GM18867 (cell line): ENCODE measurements around the gene SIN3A.
"Not testable (repeated sequence)": the region's sequence is repeated elsewhere in the genome, so short reads cannot be mapped to it uniquely, and the experiment has no call there.

Source experiments
- ATAC-seq: cut with Tn5 transposase; IDR thresholded peaks from one replicate; pipeline ENCODE4 v1.9.1; 2021; ENCODE audit warnings: mild to moderate bottlenecking, moderate library complexity; ENCODE audit not compliant: unreplicated experiment

Gene SIN3A

DNA sequence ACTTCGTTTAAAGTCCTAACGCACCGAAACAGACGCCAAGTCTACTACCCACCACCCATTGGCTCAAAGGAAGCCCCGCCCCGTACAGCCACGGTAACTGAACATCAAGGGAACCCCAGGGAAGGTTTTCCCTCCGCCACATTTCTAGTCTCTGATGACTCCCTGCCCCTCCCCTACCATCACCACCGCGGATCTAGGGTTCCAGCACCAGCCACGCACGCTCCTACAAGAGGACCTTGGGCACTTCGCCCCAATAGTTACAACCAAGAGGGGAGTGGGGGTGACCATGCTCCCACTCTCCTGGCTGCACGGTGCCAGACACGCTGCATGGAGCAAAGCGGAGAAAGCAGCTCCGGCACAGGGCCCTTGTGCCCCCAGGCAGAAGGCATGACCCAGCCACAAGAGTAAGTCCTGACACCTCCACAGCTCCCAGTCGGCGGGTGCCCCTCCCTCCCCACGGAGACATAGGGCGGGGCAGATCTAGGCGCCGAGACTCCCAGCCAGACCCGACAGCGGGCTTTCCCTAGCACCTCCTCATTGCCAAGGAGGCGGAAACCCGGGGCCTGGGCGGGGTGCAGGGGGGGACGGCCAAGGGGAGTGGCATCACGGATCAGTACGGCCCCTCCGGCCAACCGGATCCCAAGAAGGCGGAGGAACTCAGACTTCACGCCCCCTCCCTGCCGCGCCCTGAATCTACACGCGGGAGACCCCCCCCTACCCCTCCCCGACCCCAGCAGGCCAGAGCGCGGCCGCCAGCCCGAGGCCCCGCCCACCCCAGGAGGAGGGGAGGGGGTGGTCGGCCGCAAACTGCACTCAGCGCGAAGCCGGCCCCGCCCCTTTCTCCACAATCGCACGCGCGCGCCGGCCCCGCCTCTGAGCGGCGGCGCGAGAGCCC is 936 bp downstream of the SIN3A start:
- ATAC-seq, result peak; percentile 23

DNA sequence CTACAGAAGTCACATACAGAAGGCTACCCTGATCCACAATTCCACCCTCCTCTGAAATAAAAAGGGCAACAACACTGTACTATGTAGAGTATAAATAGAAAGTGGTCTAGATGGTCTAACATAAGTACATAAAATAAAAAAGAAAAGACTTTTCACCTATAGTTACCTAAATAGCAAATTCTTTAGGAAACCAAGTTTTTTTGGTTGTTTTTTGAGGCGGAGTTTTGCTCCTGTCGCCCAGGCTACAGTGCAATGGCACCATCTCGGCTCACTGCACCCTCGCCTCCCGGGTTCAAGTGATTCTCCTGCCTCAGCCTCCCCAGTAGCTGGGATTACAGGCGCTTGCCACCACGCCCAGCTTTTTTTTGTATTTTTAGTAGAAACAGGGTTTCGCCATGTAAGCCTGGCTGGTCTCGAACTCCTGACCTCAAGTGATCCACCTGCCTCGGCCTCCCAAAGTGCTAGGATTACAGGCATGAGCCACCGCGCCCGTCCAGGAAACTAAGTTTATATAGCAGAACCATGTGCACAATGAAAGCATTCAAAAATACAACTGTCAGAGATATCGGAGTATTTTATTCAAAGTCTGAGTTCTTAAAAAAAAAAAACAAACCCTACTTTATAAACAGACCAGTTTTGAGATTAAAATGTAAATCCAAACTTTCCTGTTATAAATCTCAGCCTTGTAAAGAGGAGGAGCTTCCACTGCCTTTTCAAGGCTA is 1.7 kb downstream of the SIN3A start:
- ATAC-seq, result no peak

DNA sequence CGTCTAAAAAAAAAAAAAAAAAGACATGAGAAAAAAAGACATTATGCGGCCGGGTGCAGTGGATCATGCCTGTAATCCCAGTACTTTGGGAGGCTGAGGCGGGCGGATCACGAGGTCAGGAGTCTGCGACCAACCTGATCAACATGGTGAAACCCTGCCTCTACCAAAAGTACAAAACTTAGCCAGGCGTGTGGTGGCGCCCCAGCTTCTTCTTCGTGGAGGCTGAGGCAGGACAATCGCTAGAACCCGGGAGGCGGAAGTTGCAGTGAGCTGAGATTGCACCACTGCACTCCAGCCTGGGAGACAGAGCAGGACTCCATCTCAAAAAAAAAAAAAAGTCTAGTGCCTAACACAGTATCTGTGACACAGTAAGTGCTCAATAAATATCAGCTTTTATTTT is 3.3 kb downstream of the SIN3A start:
- ATAC-seq, result not testable (repeated sequence)

DNA sequence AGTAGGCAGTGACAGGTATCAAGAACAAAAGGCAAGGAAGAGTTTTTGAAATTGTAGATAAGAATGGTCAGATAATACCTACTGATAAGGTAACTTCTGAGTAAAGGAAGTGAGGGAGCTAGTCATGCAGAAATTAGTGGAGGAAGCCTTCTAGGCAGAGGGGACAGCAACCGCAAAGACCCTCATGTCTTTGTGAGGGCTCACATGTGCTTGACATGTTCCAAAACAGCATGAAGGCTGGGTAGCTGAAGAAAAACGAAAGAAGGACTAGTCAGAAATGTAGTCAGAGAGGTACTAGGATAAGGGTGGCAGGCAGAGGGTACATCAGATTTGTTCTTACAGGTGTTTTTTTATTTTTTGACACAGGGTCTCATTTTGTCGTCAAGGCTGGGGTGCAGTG is 5.3 kb downstream of the SIN3A start:
- no peak for ATAC-seq

DNA sequence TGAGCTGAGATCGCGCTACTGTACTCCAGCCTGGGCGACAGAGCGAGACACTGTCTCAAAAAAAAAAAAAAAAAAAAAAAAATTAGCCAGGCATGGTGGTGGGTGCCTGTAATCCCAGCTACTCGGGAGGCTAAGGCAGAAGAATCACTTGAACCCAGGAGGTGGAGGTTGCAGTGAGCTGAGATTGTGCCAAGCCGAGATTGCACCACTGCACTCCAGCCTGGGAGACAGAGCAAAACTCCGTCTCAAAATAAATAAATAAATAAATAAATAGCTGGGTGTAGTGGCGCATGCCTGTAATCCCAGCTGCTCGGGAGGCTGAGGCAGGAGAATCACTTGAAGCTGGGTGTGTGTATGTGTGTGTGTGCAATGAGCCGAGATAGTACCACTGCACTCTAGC is 6.2 kb downstream of the SIN3A start:
- ATAC-seq, result not testable (repeated sequence)

DNA sequence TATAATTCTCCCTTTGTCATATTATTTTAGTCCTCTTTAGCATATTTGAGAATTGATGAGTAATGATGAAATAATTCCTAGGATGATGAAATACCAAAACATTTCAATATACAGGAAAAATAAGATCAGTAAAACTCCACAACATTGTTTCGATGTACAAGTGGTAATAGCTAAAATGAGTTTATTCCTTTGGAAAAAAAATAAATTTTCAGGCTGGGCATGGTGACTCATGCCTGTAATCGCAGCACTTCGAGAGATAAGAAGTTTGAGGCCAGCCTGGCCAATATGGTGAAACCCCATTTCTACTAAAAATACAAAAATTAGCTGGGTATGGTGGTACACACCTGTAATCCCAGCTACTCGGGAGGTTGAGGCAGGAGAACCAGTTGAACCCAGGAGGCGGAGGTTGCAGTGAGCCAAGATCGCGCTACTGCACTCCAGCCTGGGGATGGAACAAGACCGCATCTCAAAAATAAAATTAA is 7.5 kb downstream of the SIN3A start:
- not testable (repeated sequence) for ATAC-seq

DNA sequence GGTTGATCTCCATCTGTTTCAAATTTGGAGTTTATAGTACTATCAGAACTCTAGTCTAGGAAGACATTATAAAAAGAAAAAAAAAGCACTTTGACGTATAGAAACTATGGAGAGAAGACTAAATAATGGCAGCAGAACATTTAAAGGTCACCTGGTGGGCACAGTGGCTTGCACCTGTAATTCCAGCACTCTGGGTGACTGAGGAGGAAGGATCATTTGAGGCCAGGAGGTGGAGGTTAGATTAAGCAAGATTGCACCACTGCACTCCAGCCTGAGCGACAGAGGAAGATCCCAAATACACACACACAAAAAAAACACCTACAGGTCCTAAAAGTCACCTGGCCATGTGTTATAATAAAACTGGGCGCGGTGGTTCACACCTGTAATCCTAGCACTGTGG is 13.8 kb downstream of the SIN3A start:
- no peak for ATAC-seq

DNA sequence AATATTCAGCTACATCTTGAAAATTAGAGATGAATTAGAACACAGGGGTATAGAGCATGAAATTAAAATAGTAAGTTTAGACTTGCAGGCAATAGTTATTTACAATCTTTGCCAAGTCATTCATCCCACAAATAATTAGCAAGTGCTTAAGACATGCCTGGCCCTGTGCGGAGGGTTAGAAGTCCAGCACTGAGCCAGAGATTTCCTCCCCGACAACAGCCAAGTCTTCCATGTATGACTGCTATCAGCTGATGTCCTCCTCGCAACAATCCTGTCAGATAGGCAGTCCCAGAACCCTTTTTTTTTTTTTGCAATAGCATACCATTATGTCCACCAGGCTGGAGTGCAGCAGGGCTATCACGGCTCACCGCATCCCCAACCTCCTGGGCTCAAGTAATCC is 14.6 kb downstream of the SIN3A start:
- no peak for ATAC-seq

DNA sequence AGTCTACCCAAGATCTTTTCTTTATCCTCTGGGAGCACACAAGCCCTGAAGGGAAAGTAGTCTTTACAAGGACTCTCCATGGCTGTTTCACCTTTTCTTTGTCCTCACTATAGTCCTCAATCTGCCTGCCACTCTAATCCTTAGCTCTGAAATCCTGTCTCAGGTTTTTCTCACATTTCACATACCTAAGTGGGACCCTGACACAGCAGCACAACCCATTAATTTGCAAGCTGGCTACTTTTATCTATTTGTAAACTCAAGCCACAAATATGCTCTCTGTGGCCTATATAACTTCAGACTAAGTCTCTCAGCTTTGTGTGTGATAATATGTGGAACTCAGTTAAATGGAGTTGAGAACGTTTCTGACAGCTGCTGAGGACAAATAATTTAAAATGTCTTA is 19.8 kb downstream of the SIN3A start:
- no peak for ATAC-seq

DNA sequence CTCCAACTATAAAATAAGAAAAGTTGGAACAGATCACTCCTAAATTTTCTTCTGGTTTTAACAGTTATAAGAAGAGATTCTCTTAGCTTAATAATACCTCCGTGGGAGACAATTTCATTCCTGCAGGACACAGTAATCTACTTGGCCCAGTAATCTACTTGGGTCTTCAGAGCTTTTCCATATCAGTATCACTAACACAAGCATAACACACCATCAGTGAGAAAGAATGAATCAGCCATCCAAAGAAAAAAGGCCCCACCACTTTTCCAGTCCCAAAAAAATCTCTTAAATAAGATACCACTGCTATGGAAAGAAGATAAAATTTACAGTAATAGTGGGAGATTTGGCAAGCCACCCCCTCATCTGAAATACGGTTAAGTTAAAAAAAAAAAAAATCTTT is 20.2 kb downstream of the SIN3A start:
- no peak for ATAC-seq

DNA sequence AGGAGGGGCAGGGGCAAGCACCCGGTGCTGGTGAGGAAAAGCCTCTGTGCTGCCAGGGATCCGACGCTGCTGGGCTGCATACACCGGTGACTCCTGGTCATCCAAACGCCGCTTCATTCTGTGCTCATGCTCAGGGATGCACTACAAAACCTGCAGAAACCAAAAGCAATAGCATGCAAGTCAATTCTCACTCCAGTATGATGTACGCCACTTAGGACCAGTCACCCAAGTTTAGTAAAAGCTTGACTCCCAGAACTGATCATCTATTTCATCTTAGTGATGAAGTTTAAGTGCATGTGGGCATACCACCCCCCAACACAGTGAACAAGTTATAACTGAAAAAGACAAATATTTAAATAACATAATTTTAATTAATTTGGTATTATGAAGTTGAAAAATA is 21.2 kb downstream of the SIN3A start:
- ATAC-seq, result no peak

DNA sequence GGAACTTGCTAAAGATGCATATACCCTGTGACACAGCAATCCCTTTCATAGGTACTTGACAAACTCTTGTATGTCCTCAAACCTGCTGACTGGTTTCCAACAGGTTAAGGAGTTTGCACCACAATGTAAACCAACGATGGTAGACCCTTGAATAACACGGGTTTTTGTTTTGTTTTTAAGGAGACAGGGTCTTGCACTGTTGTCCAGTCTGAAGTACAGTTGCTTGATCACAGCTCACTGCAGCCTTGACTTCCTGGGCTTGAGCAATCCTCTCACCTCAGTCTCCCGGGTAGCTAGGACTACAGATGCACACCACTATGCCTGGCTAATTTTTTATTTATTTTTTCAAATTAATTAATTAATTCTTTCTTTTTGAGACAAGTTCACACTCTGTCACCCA is 23.3 kb downstream of the SIN3A start:
- ATAC-seq, result no peak

DNA sequence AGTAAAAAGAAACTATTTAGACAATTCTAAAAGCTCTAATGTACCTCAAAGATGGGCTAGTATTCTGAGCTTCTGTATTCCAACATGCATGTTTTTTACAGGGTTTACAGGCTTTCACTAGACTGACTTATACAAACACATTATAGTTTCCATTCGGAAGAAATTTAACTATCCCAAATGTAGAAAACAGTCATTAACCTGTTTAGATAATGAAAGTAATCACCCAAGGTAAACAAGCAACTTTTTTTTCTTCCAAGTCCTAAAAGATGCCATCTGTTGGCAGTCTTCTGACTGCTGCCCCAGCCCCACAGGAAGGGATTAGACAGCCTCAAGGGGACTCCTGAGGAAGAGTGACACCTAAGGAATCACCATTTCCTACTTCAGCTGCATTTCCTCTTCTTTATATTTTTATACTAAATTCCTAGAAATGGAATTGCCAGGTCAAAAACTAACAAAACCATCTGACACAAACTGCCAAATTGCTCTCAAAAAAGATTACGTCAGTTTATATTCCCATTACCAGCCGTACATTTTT is 25.5 kb downstream of the SIN3A start:
- ATAC-seq, result no peak

DNA sequence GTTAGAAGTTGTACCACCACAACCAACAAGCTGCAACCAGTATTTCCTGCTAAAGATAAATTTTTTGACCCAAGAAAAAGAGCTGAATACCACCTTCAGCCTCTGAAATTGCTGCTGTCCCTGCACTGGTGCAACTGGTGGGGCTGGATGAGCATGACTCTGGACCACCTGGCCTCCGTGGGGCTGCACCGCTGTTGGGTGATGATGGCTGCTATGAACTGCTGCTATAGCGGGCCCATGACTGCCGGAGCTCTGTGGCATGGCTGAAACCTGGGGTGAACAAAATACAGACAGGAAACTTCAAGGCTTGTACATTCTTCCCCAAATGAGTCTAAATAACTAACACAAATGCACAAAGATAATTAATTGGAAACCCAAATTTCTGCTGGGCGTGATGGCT is 28.9 kb downstream of the SIN3A start:
- ATAC-seq, result no peak

DNA sequence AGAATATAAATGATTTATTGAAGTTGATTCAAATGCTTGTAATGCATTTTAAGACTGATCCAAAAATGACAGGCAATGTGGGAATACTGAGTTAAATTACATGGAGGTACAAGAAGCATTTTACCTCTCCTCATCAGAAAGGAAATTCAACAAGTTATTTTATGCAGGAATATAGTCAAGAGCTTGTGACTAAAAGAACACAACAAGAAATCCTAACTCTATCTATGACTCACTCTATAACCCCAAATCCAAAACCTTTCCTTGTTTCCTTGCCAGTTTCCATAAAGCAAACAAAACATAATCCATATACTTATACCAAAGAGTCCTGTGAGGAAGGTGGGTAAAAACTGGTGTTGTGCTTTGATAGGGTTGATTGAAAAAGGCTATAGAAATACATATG is 30.8 kb downstream of the SIN3A start:
- no peak for ATAC-seq

DNA sequence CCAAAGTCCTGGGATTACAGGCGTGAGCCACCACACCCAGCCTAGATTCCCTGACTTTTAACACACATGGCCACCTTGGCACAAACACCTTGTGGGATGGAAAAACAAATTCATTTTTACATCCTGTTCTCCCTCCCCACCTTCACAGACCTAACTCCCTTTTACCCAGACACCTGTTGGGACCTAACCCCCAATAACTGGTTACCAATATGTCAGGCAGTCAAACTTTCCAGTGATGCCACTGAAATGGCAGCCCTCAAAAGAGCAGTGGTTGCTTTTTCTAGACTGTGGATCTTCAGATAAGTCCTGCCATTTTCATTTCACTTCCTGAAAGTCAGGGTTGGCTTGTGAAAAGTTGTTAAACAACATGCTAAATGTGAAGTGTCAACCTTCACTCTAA is 34.9 kb downstream of the SIN3A start:
- no peak for ATAC-seq

DNA sequence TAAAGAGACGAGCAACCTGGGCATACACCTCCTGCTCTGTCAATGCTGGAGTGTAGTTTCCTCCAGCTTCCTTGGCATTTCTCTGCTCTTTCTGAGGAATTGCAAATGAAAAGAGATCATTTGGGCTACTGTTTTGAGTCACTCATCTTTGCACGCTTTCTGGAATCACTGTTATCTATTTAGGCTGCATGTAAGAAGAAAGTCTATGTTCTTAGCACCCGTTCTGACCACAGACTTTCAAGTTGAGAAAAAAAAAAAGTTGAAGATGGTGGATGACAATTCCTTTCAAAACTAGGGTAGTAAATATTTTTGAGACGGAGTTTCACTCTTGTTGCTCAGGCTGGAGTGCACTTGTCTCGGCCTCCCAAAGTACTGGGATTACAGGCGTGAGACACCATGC is 41.3 kb downstream of the SIN3A start:
- ATAC-seq, result no peak

DNA sequence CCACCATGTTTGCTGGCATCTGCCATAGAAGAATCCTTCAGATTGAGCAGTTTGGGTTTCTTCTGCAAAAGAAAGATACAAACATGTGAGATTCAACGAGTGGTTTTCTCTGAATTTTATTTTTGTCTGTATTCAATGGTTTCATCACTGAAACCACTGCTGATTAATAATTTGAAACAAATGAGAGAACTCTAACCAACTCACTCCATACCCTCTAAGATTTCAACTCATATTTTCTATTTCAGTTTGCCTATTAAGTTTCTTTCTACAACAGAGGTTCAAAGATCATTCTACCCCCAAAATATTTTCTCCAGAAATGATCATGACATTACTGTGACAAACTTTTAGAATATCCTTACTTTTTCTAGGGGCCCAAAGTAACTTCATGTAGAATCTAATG is 44.4 kb downstream of the SIN3A start:
- no peak for ATAC-seq

DNA sequence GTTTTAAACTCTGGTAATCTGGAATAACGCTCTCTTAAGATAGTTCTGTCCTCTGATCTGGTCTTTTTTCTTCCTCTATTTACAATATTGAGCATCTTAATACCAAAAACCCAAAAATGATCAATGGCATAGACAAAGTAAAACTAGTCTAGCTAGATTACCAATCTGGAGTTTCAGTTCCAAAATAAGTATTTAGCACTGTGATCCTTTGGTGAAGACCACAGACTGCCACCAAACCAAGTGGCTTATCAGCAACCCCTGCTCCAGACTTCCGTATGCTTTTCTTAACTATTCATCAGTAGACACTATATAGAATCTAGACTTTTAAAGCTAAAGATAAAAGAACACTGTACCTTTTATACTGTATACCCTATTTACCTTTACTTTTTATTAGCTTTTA is 47.6 kb downstream of the SIN3A start:
- no peak for ATAC-seq

DNA sequence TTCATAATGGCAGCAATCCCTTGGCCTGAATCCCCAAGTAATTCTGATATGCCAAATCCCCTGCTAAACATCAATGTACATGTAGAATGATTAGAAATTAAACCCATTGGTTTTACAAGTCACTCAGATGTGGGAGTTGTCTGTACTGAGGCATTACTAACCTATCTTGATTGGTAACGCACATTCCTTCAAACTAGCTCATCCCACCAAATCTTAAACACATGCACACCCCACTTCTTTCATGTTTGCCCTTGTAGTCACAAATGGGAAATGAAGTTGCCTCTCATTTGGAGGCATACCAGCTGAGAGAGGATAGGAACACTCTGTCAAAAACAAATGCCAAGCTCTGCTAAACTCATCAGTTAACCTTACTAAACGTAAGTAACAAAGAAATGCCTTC is 54.0 kb downstream of the SIN3A start:
- no peak for ATAC-seq

DNA sequence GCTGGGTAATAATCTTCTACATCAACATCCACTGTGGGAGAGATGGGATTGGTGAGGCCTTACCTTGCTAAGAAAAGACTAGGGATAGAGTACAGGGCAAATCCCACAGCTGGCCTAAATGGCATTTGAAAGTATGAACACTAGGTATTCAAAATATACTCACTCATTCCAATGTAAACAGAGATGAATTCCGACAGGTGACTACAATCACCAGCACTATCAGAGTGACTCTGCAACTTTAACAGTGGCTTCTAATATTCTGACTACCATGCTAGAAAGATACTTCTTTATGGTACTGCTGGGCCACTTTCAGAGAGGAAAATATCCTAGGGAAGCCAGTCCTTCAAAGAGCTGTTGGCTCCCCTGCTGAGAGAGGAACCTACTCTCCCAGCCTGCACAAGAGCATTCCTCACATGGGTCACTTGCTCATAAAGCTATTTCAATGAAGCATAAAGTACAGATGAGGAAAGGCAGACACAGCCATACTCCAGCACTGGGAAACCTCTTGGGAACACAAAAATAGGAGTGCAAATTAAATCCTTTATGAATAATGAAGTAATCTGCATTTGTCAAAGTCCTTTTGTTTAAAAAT is 61.6 kb downstream of the SIN3A start:
- ATAC-seq, result no peak

DNA sequence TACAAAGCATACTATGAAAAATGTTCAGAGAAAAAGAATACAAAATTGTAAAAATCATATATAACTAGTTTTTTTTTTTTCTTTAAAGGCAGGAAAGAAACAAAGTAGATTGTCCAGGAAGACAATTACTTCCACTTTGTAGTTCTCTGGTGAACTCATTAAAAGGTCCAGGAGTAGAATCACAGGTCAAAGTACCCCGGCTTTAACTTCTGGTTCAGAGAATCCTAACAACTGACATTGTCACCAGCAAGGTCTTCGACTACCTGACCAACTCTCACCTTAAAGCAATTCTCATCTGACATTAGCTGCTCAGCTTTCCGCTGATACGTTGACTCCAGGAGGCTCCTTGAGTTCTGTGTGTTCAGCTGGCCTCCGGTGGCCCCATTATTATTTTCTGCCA is 67.5 kb downstream of the SIN3A start:
- ATAC-seq, result not testable (repeated sequence)
